AG04449 (cell line): ENCODE results near the gene AGA.

Source experiments
- CTCF ChIA-PET: fragments of 350-600 bp; formaldehyde crosslinking; extraction: SDS; loops from one replicate; lab custom pipeline; 2021; ENCODE audit warnings: antibody characterized with exemption; lab: Yijun Ruan, JAX
- POLR2A ChIA-PET: fragments of 400-600, 350-600 bp; formaldehyde crosslinking; extraction: SDS; loops from one replicate; lab custom pipeline; 2020; ENCODE audit warnings: antibody characterized with exemption, inconsistent platforms; lab: Yijun Ruan, JAX
- DNase-seq: peaks from one replicate; pipeline ENCODE4 v3.0.0-alpha.2; 2010; ENCODE audit warnings: low read depth, low spot score
- H3K4me3 ChIP-seq: 2 replicates; pipeline ENCODE4 v1.5.1; 2011; ENCODE audit warnings: low read depth, mild to moderate bottlenecking, control low read depth, low read length
- CTCF ChIP-seq: IDR thresholded peaks from one replicate; pipeline ENCODE4 v1.5.1; 2011; ENCODE audit warnings: mild to moderate bottlenecking, moderate library complexity, low read length, control low read depth, inconsistent platforms; ENCODE audit not compliant: insufficient read depth; ENCODE audit errors: missing control alignments

The AGA gene

GRCh38 chr4:177453116-177453515 is 10.9 kb upstream of the AGA start:
- ChIA-PET POLR2A (no interaction called here), CTCF (no interaction called here)
- H3K4me3 ChIP-seq: no peak overlapping the region
- TF ChIP-seq CTCF: no peak
- no peak for DNase-seq

GRCh38 chr4:177451108-177451500 is 8.9 kb upstream of the AGA start:
- DNase-seq: no peak
- no peak overlapping the region for H3K4me3 ChIP-seq
- ChIA-PET POLR2A (interaction anchor here (2.0 kb wide), 1 partner anchor 9 kb away, joined by 7 read pairs; no protein-coding TSS in a partner anchor), CTCF (no interaction called here)
- TF ChIP-seq CTCF: no peak

- DNase-seq: no peak
- ChIA-PET POLR2A (interaction anchor here (2.0 kb wide), 1 partner anchor 9 kb away, joined by 7 read pairs; no protein-coding TSS in a partner anchor), CTCF (no interaction called here)
- no peak overlapping the region for H3K4me3 ChIP-seq
- no peak for TF ChIP-seq CTCF
Measured at GRCh38 chr4:177450426-177451107, 8.3 kb upstream of the AGA start.

GRCh38 chr4:177448850-177449249 is 6.6 kb upstream of the AGA start:
- ChIA-PET CTCF (no interaction called here), POLR2A (no interaction called here)
- no peak overlapping the region for H3K4me3 ChIP-seq
- TF ChIP-seq CTCF: no peak
- DNase-seq: peak; percentile 73

GRCh38 chr4:177447417-177448004 is 5.3 kb upstream of the AGA start:
- DNase-seq: no peak
- TF ChIP-seq CTCF: no peak
- H3K4me3 ChIP-seq: no peak overlapping the region
- CTCF ChIA-PET: interaction anchor here (0.8 kb wide), 1 partner anchor 33 kb away, joined by 3 read pairs; no protein-coding TSS in a partner anchor
- POLR2A ChIA-PET: no interaction called here

GRCh38 chr4:177446586-177446985 is 4.3 kb upstream of the AGA start:
- no peak for DNase-seq
- CTCF ChIA-PET: no interaction called here
- no peak overlapping the region for H3K4me3 ChIP-seq
- no peak for TF ChIP-seq CTCF
- POLR2A ChIA-PET: no interaction called here
